Nephron progenitor cell (in vitro differentiated cells): Measurements from ENCODE around the gene USP13.
"Not testable (repeated sequence)": the region's sequence is repeated elsewhere in the genome, so short reads cannot be mapped to it uniquely, and the experiment has no call there.

Experiments
- DNase-seq: peaks from one replicate; pipeline ENCODE4 v3.0.0; 2021
- H3K27ac Mint-ChIP-seq: 2 replicates; pipeline ENCODE4 v1.8.0; 2021; ENCODE audit warnings: mild to moderate bottlenecking, moderate library complexity, mixed read lengths
- H3K27me3 Mint-ChIP-seq: 2 replicates; pipeline ENCODE4 v1.8.0; 2021; ENCODE audit warnings: mild to moderate bottlenecking, low read depth, mixed read lengths; ENCODE audit not compliant: poor library complexity
- H3K36me3 Mint-ChIP-seq: 2 replicates; pipeline ENCODE4 v1.8.0; 2021; ENCODE audit warnings: low read depth, mixed read lengths
- H3K4me1 Mint-ChIP-seq: 2 replicates; pipeline ENCODE4 v1.8.0; 2021; ENCODE audit warnings: mixed read lengths
- H3K4me3 Mint-ChIP-seq: 2 replicates; pipeline ENCODE4 v1.8.0; 2021; ENCODE audit warnings: mild to moderate bottlenecking, moderate library complexity, mixed read lengths
- H3K9me3 Mint-ChIP-seq: 2 replicates; pipeline ENCODE4 v1.8.0; 2021; ENCODE audit warnings: mild to moderate bottlenecking, moderate library complexity, mixed read lengths
- CTCF ChIP-seq: fragments of 200-600 bp; sonication (generic); IDR thresholded peaks from 2 replicates; pipeline ENCODE4 v1.5.0; 2021; ENCODE audit warnings: antibody characterized with exemption

Gene USP13

GRCh38 chr3:179775416-179776122 is 122.7 kb downstream of the USP13 start:
- Mint-ChIP-seq H3K36me3 (peaks cover 95% of the 10 kb centered on the region), H3K4me1 (no peaks in the 10 kb centered on the region), H3K9me3 (peaks cover 25% of the 10 kb centered on the region), H3K4me3 (no peak overlapping the region), H3K27me3 (no peaks in the 10 kb centered on the region), H3K27ac (no peak overlapping the region)
- no peak for TF ChIP-seq CTCF
- DNase-seq: no peak

DNA sequence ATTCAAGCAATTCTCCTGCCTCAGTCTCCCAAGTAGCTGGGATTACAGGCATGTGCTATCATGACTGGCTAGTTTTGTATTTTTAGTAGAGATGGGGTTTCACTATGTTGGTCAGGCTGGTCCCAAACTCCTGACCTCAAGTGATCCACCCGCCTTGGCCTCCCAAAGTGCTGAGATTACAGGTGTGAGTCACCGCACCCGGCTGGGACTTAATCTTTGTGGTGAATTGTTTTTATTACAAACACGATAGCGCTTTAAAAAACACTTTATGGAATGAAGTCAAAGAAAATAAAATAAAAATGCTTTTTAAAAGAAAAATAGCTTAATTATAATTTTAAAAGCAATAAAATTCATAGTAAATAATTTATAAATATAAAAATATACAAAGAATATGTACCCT is 130.0 kb downstream of the USP13 start:
- not testable (repeated sequence) for H3K4me3 Mint-ChIP-seq, H3K27ac Mint-ChIP-seq, H3K27me3 Mint-ChIP-seq, H3K4me1 Mint-ChIP-seq, DNase-seq, H3K9me3 Mint-ChIP-seq
- H3K36me3 Mint-ChIP-seq: peaks cover 59% of the 10 kb centered on the region

- Mint-ChIP-seq H3K4me3 (no peak overlapping the region), H3K4me1 (peaks cover 6% of the 10 kb centered on the region), H3K27me3 (no peaks in the 10 kb centered on the region), H3K27ac (no peak overlapping the region), H3K9me3 (no peaks in the 10 kb centered on the region), H3K36me3 (peaks cover 22% of the 10 kb centered on the region)
- DNase-seq: no peak
- no peak for TF ChIP-seq CTCF
Measured at GRCh38 chr3:179788996-179789395, 136.2 kb downstream of the USP13 start.

DNA sequence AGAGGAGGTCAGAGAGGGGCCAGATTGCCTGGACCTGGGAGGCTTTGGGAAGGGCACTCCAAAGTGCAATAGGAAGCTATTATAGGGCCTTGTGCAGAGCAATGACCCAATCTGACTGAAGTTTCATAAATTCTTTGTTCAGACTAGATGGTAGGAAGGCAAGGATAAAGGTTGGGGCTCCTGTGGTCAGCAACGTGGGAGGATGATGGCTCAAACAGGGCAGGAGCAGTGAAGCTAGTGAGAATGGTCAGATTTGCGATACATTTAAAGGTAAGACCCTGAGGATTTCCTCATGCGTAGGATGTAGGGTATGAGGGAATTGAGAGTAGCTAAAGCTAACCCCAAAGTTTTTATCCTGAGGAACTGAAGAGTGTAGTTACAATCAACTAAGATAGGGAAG is 139.0 kb downstream of the USP13 start:
- DNase-seq: no peak
- H3K9me3 Mint-ChIP-seq: no peaks in the 10 kb centered on the region
- TF ChIP-seq CTCF: no peak
- H3K4me3 Mint-ChIP-seq: no peak overlapping the region
- peaks cover 12% of the 10 kb centered on the region for H3K36me3 Mint-ChIP-seq
- peaks cover 6% of the 10 kb centered on the region for H3K4me1 Mint-ChIP-seq
- H3K27me3 Mint-ChIP-seq: no peaks in the 10 kb centered on the region
- H3K27ac Mint-ChIP-seq: no peak overlapping the region

DNA sequence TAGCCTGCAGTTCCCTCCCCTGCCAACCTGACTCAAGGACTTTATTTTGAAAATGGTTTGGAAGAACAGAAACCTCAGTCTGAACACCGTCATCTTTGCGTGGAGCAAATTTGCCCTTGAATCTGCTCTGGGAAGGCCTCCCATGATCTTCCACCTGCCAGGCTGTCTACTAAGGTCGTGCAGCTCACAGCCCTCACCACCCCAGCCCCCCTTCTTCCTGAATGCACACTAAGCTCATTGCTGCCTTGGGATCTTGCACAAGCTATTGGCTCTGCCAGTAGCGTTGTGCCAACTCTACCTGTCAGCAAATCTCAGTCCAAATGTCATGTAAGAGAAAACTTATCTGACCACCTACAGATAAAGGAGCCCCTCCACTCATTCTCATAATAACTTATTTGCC is 141.5 kb downstream of the USP13 start:
- no peaks in the 10 kb centered on the region for H3K9me3 Mint-ChIP-seq
- H3K36me3 Mint-ChIP-seq: peaks cover 7% of the 10 kb centered on the region
- no peak for DNase-seq
- H3K27ac Mint-ChIP-seq: no peak overlapping the region
- H3K27me3 Mint-ChIP-seq: no peaks in the 10 kb centered on the region
- TF ChIP-seq CTCF: no peak
- no peaks in the 10 kb centered on the region for H3K4me1 Mint-ChIP-seq
- H3K4me3 Mint-ChIP-seq: no peak overlapping the region

GRCh38 chr3:179796421-179796820 is 143.6 kb downstream of the USP13 start:
- no peak for TF ChIP-seq CTCF
- DNase-seq: no peak
- no peaks in the 10 kb centered on the region for H3K27me3 Mint-ChIP-seq
- no peak overlapping the region for H3K27ac Mint-ChIP-seq
- no peaks in the 10 kb centered on the region for H3K36me3 Mint-ChIP-seq
- no peaks in the 10 kb centered on the region for H3K4me1 Mint-ChIP-seq
- H3K4me3 Mint-ChIP-seq: no peak overlapping the region
- no peaks in the 10 kb centered on the region for H3K9me3 Mint-ChIP-seq
